ENCODE results near the gene MOV10L1.
A peak's percentile ranks its signal among the peaks of the same experiment; 100 is the strongest.
"Not testable (repeated sequence)": the region's sequence is repeated elsewhere in the genome, so short reads cannot be mapped to it uniquely, and the experiment has no call there.

MOV10L1 gene

GRCh38 chr22:50157709-50158375 is 68.0 kb downstream of the MOV10L1 start:
- no peak for DNase-seq (ENCODE audit: low read depth)

GRCh38 chr22:50160947-50161346 is 71.1 kb downstream of the MOV10L1 start:
- no peak for DNase-seq (ENCODE audit: low read depth)

- DNase-seq (ENCODE audit: low read depth): no peak
These were observed 71.9 kb downstream of the MOV10L1 start for GRCh38 chr22:50161508-50162390.

- DNase-seq (ENCODE audit: low read depth): no peak
These were observed 72.7 kb downstream of the MOV10L1 start for GRCh38 chr22:50162391-50162956.

GRCh38 chr22:50165436-50166123 is 75.8 kb downstream of the MOV10L1 start:
- no peak for DNase-seq (ENCODE audit: low read depth)

- no peak for DNase-seq (ENCODE audit: low read depth)
These were observed 78.1 kb downstream of the MOV10L1 start for GRCh38 chr22:50167689-50168489.

GRCh38 chr22:50168490-50169180 is 78.8 kb downstream of the MOV10L1 start:
- DNase-seq (ENCODE audit: low read depth): not testable (repeated sequence)

GRCh38 chr22:50169181-50169759 is 79.5 kb downstream of the MOV10L1 start:
- DNase-seq (ENCODE audit: low read depth): no peak

- DNase-seq (ENCODE audit: low read depth): peak; percentile 61
These were observed 80.1 kb downstream of the MOV10L1 start for GRCh38 chr22:50169774-50170341.

- no peak for DNase-seq (ENCODE audit: low read depth)
These were observed 80.9 kb downstream of the MOV10L1 start, which contains the start of gene PANX2 for GRCh38 chr22:50170453-50171318. TSS of gene PANX2 (plus strand) at chr22:50170731. CDS start at chr22:50170731, 0 bp downstream.

- no peak for DNase-seq (ENCODE audit: low read depth)
These were observed 81.6 kb downstream of the MOV10L1 start for GRCh38 chr22:50171319-50171964.

- no peak for DNase-seq (ENCODE audit: low read depth)
These were observed 82.2 kb downstream of the MOV10L1 start for GRCh38 chr22:50171965-50172421.

- no peak for DNase-seq (ENCODE audit: low read depth)
These were observed 83.6 kb downstream of the MOV10L1 start for GRCh38 chr22:50173311-50173982.

GRCh38 chr22:50173983-50174355 is 84.2 kb downstream of the MOV10L1 start:
- no peak for DNase-seq (ENCODE audit: low read depth)

GRCh38 chr22:50174382-50175190 is 84.8 kb downstream of the MOV10L1 start:
- DNase-seq (ENCODE audit: low read depth): no peak

- DNase-seq (ENCODE audit: low read depth): no peak
These were observed 85.3 kb downstream of the MOV10L1 start for GRCh38 chr22:50175191-50175461.

Measured in activated T-cell treated with anti-CD3 and anti-CD28 coated beads for 48 hours (primary cell).